ENCODE results near the gene USP16.
"Not testable (repeated sequence)": the region's sequence is repeated elsewhere in the genome, so short reads cannot be mapped to it uniquely, and the experiment has no call there.

USP16 gene

DNA sequence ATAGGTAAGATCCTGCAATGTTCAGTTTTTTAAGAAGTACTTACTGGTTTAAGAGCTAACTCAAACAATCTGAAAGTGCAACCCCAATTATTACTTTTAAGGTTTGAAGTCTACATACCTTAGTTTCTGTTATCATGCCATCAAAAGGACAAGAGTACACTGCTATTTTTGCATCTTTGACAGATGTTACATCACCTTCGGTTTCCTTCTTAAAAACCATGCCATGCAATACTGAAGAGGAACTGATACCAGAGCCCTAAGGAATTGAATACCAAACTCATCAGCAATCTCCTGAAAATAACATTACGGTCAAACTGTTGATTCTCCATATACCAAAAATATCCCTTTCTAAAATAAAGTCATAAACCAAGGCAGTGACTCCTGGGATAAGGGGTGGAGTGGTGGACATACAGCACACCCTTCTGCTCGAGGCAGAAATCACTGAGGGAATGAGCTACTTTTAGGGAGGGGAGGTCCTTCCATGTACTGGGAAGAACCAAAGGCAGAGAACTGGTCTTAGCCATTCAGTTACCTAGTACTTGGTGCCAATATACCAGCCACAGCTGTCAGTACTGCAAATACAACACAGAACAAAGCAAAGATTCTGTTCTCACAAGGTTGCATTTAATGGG is 40.5 kb downstream of the USP16 start:
- peaks cover 80% of the 10 kb centered on the region for H3K36me3 Mint-ChIP-seq (ENCODE audit: low read depth)
- H3K4me3 Mint-ChIP-seq = no peak overlapping the region
- peaks cover 13% of the 10 kb centered on the region for H3K4me1 Mint-ChIP-seq
- no peak overlapping the region for H3K27ac Mint-ChIP-seq
- no peak for ATAC-seq
- no peaks in the 10 kb centered on the region for H3K27me3 Mint-ChIP-seq
- H3K9me3 Mint-ChIP-seq = no peaks in the 10 kb centered on the region
- no peak for DNase-seq

- Mint-ChIP-seq H3K27me3 (no peaks in the 10 kb centered on the region), H3K4me3 (peak overlapping the region; percentile 99), H3K9me3 (no peaks in the 10 kb centered on the region), H3K4me1 (peaks cover 61% of the 10 kb centered on the region), H3K27ac (peak overlapping the region; percentile 100), H3K36me3 (ENCODE audit: low read depth) (peaks cover 46% of the 10 kb centered on the region)
- ATAC-seq = no peak
- no peak for DNase-seq
Measured at GRCh38 chr21:29072873-29073221, 48.4 kb downstream of the USP16 start.

DNA sequence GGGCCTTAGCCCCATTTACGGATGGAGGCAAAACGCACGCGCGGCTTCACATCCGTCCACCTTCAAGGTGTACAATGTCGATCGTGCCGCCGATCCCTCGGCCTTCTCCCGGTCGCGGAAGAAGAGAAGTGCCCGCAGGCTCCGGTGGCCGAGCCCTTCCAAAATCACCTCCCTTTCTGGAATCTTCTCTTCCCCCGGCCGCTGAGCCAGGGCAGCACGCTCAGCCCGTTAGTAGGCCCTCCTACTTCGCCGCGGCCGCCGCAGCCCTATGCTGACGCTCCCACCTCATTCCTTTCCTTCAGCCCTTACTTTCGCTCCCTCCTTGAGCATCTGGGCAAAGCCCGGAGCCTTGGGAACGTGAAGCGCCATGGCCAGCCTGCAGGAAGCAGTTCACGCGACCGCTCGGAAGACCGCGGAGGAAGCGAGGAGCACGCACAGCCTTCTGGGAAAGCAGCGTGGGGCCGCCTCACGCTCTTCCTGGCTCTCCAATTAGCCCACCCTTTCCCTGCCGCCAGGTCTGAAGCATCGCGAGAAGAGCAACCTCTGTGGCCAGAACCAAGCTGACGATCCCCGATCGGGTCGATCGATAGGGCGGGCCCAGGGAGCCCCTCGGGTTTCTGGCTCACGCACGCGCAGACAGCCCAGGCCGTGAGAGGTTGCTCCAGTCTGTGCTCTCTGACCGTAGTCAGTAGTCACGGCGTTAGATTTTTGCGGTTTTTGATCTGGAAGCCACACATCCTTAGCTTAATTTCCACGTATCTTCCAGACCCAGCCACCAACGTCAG is 48.9 kb downstream of the USP16 start, which contains the start of gene CCT8:
Gene CCT8 (minus strand): TSS at position 427 of the 785 bp plus-strand sequence. CDS start 58 bp downstream, at position 369.
- no peaks in the 10 kb centered on the region for H3K9me3 Mint-ChIP-seq
- peak within 1 kb of the TSS; percentile 100 for H3K27ac Mint-ChIP-seq
- H3K36me3 Mint-ChIP-seq (ENCODE audit: low read depth) = peaks cover 43% of the 10 kb centered on the region
- H3K4me3 Mint-ChIP-seq = peak within 1 kb of the TSS; percentile 99
- peaks cover 63% of the 10 kb centered on the region for H3K4me1 Mint-ChIP-seq
- peak; percentile 98 for DNase-seq
- ATAC-seq = peak; percentile 92
- no peaks in the 10 kb centered on the region for H3K27me3 Mint-ChIP-seq

GRCh38 chr21:29074007-29074376 is 49.5 kb downstream of the USP16 start:
- Mint-ChIP-seq H3K4me1 (peaks cover 69% of the 10 kb centered on the region), H3K4me3 (peak overlapping the region; percentile 99), H3K27me3 (no peaks in the 10 kb centered on the region), H3K36me3 (ENCODE audit: low read depth) (peaks cover 38% of the 10 kb centered on the region), H3K9me3 (no peaks in the 10 kb centered on the region), H3K27ac (peak overlapping the region; percentile 100)
- no peak for DNase-seq
- ATAC-seq = peak; percentile 14

DNA sequence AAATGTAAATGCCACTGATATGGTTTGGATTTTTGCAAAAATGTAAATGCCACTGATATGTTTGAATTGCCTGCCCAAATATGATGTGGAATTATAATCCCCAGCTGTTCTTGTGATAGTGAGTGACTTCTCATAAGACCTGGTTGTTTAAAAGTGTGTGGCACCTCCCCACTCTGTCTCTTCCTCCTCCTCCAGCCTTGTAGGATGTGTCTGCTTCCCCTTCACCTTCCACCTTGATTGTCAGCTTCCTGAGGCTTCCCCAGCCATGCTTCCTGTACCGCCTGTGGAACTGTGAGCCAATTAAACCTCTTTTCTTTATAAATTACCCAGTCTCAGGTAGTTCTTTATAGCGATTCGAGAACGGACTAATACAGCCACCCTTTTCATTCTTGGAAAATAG is 50.3 kb downstream of the USP16 start:
- Mint-ChIP-seq H3K27me3 (no peaks in the 10 kb centered on the region), H3K4me1 (peaks cover 71% of the 10 kb centered on the region), H3K36me3 (ENCODE audit: low read depth) (peaks cover 32% of the 10 kb centered on the region), H3K9me3 (no peaks in the 10 kb centered on the region), H3K4me3 (no peak overlapping the region), H3K27ac (peak overlapping the region; percentile 49)
- ATAC-seq (no peak), DNase-seq (no peak)

- Mint-ChIP-seq H3K27me3 (no peaks in the 10 kb centered on the region), H3K27ac (peak overlapping the region; percentile 61), H3K36me3 (ENCODE audit: low read depth) (peaks cover 24% of the 10 kb centered on the region), H3K9me3 (no peaks in the 10 kb centered on the region), H3K4me1 (peaks cover 75% of the 10 kb centered on the region), H3K4me3 (peak overlapping the region; percentile 83)
- DNase-seq = no peak
- ATAC-seq = no peak
Measured at GRCh38 chr21:29075706-29076466, 51.4 kb downstream of the USP16 start.

DNA sequence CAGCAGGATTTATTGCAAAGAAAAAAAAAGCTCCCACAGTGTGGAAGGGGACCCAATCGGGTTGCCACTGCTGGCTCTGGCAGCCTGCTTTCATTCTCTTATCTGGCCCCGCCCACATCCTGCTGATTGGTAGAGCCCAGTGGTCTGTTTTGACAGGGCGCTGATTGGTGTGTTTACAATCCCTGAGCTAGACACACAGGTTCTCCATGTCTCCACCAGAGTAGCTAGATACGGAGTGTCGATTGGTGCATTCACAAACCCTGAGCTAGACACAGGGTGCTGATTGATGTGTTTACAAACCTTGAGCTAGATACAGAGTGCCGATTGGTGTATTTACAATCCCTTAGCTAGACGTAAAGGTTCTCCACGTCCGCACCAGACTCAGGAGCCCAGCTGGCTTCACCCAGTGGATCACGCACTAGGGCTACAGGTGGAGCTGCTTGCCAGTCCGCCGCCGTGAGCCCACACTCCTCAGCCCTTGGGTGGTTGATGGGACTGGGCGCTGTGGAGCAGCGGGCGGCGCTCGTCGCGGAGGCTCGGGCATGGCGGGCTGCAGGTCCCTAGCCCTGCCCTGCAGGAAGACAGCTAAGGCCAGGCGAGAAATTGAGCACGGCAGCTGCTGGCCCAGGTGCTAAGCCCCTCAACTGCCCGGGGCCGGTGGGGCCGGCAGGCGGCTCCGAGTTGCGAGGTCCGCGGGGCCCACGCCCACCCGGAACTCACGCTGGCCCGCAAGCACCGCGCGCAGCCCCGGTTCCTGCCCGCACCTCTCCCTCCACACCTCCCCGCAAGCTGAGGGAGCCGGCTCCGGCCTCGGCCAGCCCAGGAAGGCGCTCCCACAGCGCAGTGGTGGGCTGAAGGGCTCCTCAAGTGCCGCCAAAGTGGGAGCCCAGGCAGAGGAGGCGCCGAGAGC is 52.5 kb downstream of the USP16 start:
- Mint-ChIP-seq H3K36me3 (ENCODE audit: low read depth) (peaks cover 16% of the 10 kb centered on the region), H3K27ac (peak overlapping the region; percentile 94), H3K4me3 (peak overlapping the region; percentile 83), H3K4me1 (peaks cover 74% of the 10 kb centered on the region)
- peak; percentile 76 for DNase-seq
- not testable (repeated sequence) for ATAC-seq, H3K27me3 Mint-ChIP-seq, H3K9me3 Mint-ChIP-seq

DNA sequence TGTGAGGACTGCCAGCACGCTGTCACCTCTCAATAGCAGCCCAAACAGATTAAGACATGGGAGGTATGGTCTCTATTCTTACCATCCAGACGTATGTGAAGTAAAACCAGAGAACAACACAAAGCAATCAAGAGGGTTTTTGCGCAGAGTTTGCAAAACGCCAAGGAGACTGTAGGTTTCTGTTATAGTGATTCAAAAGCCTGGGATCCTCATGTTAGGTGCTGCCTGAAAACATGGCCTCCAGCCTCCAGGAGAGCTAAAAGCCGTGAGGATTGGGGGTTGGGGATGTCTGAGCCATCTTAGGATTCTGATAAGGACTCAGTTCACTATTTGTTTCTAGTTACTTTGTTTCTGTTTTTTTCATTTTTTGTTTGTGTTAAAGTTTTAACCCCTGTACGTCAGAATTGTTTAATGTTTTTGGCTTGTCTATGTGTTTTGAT is 53.2 kb downstream of the USP16 start:
- peak overlapping the region; percentile 83 for H3K4me3 Mint-ChIP-seq
- no peaks in the 10 kb centered on the region for H3K9me3 Mint-ChIP-seq
- peak overlapping the region; percentile 94 for H3K27ac Mint-ChIP-seq
- ATAC-seq (no peak), DNase-seq (peak; percentile 42)
- H3K36me3 Mint-ChIP-seq (ENCODE audit: low read depth) = peaks cover 9% of the 10 kb centered on the region
- H3K27me3 Mint-ChIP-seq = no peaks in the 10 kb centered on the region
- H3K4me1 Mint-ChIP-seq = peaks cover 71% of the 10 kb centered on the region

GRCh38 chr21:29078869-29079767 is 54.6 kb downstream of the USP16 start:
- no peaks in the 10 kb centered on the region for H3K27me3 Mint-ChIP-seq
- no peaks in the 10 kb centered on the region for H3K36me3 Mint-ChIP-seq (ENCODE audit: low read depth)
- peaks cover 64% of the 10 kb centered on the region for H3K4me1 Mint-ChIP-seq
- H3K4me3 Mint-ChIP-seq = peak overlapping the region; percentile 83
- peak overlapping the region; percentile 94 for H3K27ac Mint-ChIP-seq
- ATAC-seq = peak; percentile 84
- peak; percentile 60 for DNase-seq
- no peaks in the 10 kb centered on the region for H3K9me3 Mint-ChIP-seq

GRCh38 chr21:29080454-29080941 is 56.0 kb downstream of the USP16 start:
- Mint-ChIP-seq H3K27me3 (no peaks in the 10 kb centered on the region), H3K27ac (peak overlapping the region; percentile 94), H3K4me1 (peaks cover 58% of the 10 kb centered on the region), H3K36me3 (ENCODE audit: low read depth) (no peaks in the 10 kb centered on the region), H3K4me3 (peak overlapping the region; percentile 55), H3K9me3 (no peaks in the 10 kb centered on the region)
- ATAC-seq = no peak
- DNase-seq = peak; percentile 28

DNA sequence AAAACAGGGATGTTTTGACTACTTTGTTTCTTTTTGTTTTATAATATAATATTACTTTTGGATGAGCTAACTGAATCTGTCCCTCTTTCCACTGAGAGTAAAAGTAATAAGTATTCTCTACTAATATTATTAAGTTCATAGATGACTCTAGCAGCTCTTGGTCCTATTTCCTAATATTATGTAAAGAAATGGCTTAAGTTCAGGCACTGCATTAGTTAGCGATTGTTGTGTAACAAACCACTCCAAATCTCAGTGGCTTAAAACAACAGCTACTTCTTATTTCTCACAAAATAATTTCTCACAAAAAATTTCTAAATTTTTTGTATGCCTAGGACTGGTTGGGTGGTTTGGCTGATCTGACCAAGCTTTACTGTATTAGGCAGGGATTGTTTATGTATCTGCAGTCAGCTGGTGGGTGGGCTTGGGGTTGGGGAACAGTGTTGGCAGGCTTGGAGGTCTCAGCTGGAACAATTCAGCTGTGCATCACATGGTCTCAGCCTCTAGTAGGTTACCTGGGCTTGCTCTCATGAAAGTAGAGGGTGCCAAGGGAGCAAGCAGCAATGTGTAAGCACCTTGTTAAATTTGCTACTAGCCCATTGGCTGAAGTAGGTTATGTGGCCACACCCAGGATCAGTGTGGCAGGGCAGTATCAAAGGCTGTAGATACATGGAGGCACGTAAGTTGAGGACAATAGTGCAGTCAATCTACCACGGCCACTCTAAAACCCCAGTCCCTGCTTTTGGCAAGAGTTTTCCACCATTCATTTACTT is 57.8 kb downstream of the USP16 start:
- H3K9me3 Mint-ChIP-seq = no peaks in the 10 kb centered on the region
- H3K27ac Mint-ChIP-seq = no peak overlapping the region
- H3K36me3 Mint-ChIP-seq (ENCODE audit: low read depth) = no peaks in the 10 kb centered on the region
- peaks cover 44% of the 10 kb centered on the region for H3K4me1 Mint-ChIP-seq
- ATAC-seq = no peak
- no peak for DNase-seq
- no peaks in the 10 kb centered on the region for H3K27me3 Mint-ChIP-seq
- no peak overlapping the region for H3K4me3 Mint-ChIP-seq

DNA sequence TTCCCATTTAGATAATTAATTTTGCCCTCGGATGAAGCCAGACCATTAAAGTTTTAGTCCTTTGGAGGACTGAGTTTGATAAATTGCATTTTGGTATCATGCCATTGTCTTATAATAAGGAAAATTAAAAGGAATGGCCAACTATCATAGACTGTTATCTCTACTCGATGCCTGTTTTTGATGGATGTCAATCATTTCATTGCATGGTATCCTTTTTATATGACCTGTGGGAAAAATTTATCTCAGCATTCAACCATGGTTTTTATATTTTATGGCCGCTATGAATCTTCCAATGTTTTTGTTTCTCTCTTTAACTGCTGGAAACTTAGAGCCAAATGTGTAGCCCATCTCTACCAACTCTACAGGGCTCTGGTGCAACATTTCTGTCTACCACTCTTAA is 58.8 kb downstream of the USP16 start:
- H3K9me3 Mint-ChIP-seq = no peaks in the 10 kb centered on the region
- ATAC-seq (no peak), DNase-seq (no peak)
- H3K4me3 Mint-ChIP-seq = no peak overlapping the region
- no peak overlapping the region for H3K27ac Mint-ChIP-seq
- peaks cover 40% of the 10 kb centered on the region for H3K4me1 Mint-ChIP-seq
- H3K36me3 Mint-ChIP-seq (ENCODE audit: low read depth) = no peaks in the 10 kb centered on the region
- H3K27me3 Mint-ChIP-seq = no peaks in the 10 kb centered on the region

Data from activated naive CD8-positive, alpha-beta T cell treated with anti-CD3 and anti-CD28 coated beads, Interleukin-2, amount 50 U/mL, for 24 hours (primary cell).